GM10248 (cell line): ENCODE data around the gene MATN1.

ENCODE experiments used
- CTCF ChIA-PET: fragments of 300-600 bp; sonication (Branson Sonifier 250); formaldehyde crosslinking; extraction: SDS; loops from one replicate; lab custom pipeline; 2021; ENCODE audit warnings: antibody characterized with exemption; lab: Yijun Ruan, JAX
- POLR2A ChIA-PET: fragments of 350-650 bp; sonication (Branson Sonifier 250); formaldehyde crosslinking; extraction: SDS; loops from one replicate; lab custom pipeline; 2020; ENCODE audit warnings: antibody characterized with exemption; lab: Yijun Ruan, JAX
- DNase-seq: peaks from one replicate; pipeline ENCODE4 v3.0.0; 2012; ENCODE audit errors: extremely low spot score
- TF ChIP-seq, protein P1 (sequence below): IDR thresholded peaks from 2 replicates; pipeline ENCODE4 v1.5.1; 2012; ENCODE audit warnings: mild to moderate bottlenecking, low read depth; ENCODE audit errors: extremely low read depth, missing control alignments, control extremely low read depth

Gene MATN1

DNA sequence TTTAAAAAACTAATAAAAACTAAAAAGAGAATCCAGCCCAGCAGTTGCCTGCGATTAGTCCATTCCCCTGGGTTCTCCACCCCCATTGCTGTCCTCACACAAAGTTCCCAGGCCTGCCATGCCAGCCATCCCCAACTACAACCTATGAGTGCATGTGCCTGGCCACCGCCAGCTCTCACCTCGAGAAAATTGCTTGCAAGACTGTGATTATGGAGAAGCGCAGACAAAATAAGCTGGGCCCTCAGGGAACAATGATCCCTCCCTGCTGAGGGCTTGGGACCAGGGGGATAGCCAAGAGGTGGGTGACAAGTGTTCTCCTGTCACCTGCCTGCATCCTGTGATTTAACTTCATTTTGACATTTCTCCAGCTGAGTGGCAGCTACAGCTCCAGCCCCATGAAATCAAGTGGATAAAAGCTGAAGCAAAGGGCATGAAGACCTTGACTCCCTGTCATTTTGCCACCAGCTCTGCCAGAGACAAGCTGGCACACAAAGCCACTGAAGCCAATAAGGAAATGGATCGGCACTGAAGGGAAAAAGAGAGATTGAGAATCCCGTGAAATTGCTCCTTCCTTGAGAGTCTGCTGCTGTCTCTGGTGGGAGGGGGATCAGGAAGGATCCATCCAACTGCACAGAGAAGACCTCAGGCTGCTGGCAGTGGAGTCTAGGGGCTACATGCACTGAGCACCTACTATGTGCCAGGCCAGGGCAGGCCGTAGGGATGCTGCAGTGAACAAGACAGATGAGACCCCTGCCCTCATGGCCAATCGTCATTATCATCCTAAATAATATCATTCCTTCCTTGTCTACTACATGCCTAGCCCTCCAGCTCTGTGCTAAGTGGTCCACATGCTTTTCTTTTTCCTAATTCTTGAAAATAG, 40.7 kb downstream of the MATN1 start:
- ChIA-PET POLR2A (no interaction called here), CTCF (interaction anchor here (0.9 to 1.4 kb wide), 2 partner anchors 9 to 15 kb away, joined by 3 read pairs; no protein-coding TSS in a partner anchor)
- TF ChIP-seq, protein P1, sequence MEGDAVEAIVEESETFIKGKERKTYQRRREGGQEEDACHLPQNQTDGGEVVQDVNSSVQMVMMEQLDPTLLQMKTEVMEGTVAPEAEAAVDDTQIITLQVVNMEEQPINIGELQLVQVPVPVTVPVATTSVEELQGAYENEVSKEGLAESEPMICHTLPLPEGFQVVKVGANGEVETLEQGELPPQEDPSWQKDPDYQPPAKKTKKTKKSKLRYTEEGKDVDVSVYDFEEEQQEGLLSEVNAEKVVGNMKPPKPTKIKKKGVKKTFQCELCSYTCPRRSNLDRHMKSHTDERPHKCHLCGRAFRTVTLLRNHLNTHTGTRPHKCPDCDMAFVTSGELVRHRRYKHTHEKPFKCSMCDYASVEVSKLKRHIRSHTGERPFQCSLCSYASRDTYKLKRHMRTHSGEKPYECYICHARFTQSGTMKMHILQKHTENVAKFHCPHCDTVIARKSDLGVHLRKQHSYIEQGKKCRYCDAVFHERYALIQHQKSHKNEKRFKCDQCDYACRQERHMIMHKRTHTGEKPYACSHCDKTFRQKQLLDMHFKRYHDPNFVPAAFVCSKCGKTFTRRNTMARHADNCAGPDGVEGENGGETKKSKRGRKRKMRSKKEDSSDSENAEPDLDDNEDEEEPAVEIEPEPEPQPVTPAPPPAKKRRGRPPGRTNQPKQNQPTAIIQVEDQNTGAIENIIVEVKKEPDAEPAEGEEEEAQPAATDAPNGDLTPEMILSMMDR, result no peak
- DNase-seq, result no peak

DNA sequence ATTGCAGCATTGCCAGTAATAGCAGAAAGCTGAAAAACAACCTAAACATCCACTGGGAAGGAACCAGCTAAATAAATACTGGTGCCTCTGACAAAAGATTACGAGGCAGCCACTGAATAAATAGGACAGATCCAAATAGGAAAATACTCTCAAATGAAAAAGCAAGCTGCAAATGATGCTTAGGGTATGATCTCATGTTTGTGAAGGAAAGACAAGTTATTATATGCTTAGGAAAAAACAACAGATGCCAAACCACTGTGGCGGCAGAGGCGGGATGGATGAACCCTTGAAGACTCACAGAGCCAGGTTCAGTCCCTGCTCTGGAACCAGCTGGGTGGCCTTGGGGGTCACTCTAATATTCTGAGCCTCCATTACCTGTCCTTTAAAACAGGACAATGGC, 41.6 kb downstream of the MATN1 start:
- CTCF ChIA-PET, result interaction anchor here (0.9 to 1.4 kb wide), 2 partner anchors 10 to 15 kb away, joined by 3 read pairs; no protein-coding TSS in a partner anchor
- POLR2A ChIA-PET, result no interaction called here

GRCh38 chr1:30680879-30681278, 42.5 kb downstream of the MATN1 start:
- no peak for DNase-seq
- ChIA-PET POLR2A (no interaction called here), CTCF (no interaction called here)
- TF ChIP-seq, protein P1, result no peak

More for the DNA sequence above, 41.6 kb downstream of the MATN1 start:
- TF ChIP-seq, protein P1, result no peak
- DNase-seq, result no peak

DNA sequence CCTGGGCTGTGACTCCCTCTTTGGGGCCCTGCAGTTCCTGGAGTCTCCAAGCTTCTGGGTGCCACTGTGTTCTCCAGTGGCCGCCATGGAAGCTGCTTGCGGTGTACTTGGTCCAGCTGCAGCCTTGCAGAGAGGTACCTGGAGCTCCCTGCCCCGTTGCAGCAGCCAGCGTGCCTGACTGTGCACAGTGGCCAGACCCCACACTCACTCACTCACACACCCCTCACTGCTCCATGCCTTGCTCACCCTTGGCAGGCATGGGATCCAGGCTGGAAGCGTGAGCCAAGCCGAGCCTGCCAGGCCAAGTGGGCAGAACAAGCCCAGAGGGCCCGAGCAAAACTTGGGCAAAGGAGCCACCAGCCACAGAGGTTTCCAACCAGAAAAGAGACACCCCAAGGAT, 43.0 kb downstream of the MATN1 start:
- CTCF ChIA-PET, result no interaction called here
- no peak for DNase-seq
- TF ChIP-seq, protein P1, result no peak
- POLR2A ChIA-PET, result no interaction called here

- TF ChIP-seq, protein P1, result no peak
- CTCF ChIA-PET, result no interaction called here
- POLR2A ChIA-PET, result no interaction called here
- DNase-seq, result no peak
Measured at GRCh38 chr1:30679976-30680305, 43.4 kb downstream of the MATN1 start.

GRCh38 chr1:30679201-30679975, 44.0 kb downstream of the MATN1 start:
- ChIA-PET POLR2A (no interaction called here), CTCF (no interaction called here)
- TF ChIP-seq, protein P1, result no peak
- DNase-seq, result no peak
